Progenitor cell of endocrine pancreas (in vitro differentiated cells): ENCODE data around the gene WDHD1. TPM values are rescaled to one million over a fixed set of nuclear protein-coding genes. Genes with fewer than 3 reads are reported as not detected.

Experiments
- DNase-seq: peaks from one replicate; pipeline ENCODE4 v3.0.0; 2021; ENCODE audit warnings: low spot score; ENCODE audit not compliant: unreplicated experiment
- H3K27ac Mint-ChIP-seq: 2 replicates; pipeline ENCODE4 v1.8.0; 2021; ENCODE audit warnings: mild to moderate bottlenecking, moderate library complexity, mixed read lengths
- H3K27me3 Mint-ChIP-seq: 2 replicates; pipeline ENCODE4 v1.8.0; 2021; ENCODE audit warnings: mixed read lengths
- H3K36me3 Mint-ChIP-seq: 2 replicates; pipeline ENCODE4 v1.8.0; 2022; ENCODE audit warnings: mixed read lengths; ENCODE audit not compliant: insufficient read depth
- H3K4me1 Mint-ChIP-seq: 2 replicates; pipeline ENCODE4 v1.8.0; 2021; ENCODE audit warnings: low read depth, mixed read lengths
- H3K4me3 Mint-ChIP-seq: 2 replicates; pipeline ENCODE4 v1.8.0; 2021; ENCODE audit warnings: low read depth, mild to moderate bottlenecking, moderate library complexity, mixed read lengths
- H3K9me3 Mint-ChIP-seq: 2 replicates; pipeline ENCODE4 v1.8.0; 2021; ENCODE audit warnings: low read depth, mixed read lengths
- CTCF ChIP-seq: fragments of 200-600 bp; sonication (generic); IDR thresholded peaks from one replicate; pipeline ENCODE4 v1.5.0; 2021; ENCODE audit warnings: antibody characterized with exemption, mild to moderate bottlenecking; ENCODE audit not compliant: unreplicated experiment
- total RNA-seq: library from RNA; stranded (reverse); gene quantifications from 2 replicates; pipeline ENCODE4 v1.2.1, GENCODE V29; 2021

Gene WDHD1
- total RNA-seq, 1 donor from 2014 or later = 31.4 TPM

GRCh38 chr14:55053018-55053417, 26.1 kb upstream of the WDHD1 start:
- H3K27ac Mint-ChIP-seq = peak overlapping the region; percentile 99
- peaks cover 3% of the 10 kb centered on the region for H3K9me3 Mint-ChIP-seq
- H3K4me3 Mint-ChIP-seq = peak overlapping the region; percentile 95

GRCh38 chr14:55052269-55052930, 25.5 kb upstream of the WDHD1 start:
- H3K4me3 Mint-ChIP-seq = peak overlapping the region; percentile 95
- no peaks in the 10 kb centered on the region for H3K27me3 Mint-ChIP-seq
- TF ChIP-seq CTCF = no peak
- H3K4me1 Mint-ChIP-seq = peaks cover 23% of the 10 kb centered on the region
- H3K36me3 Mint-ChIP-seq = peaks cover 18% of the 10 kb centered on the region
- no peak for DNase-seq
- peak overlapping the region; percentile 99 for H3K27ac Mint-ChIP-seq
- peaks cover 3% of the 10 kb centered on the region for H3K9me3 Mint-ChIP-seq

More at GRCh38 chr14:55053018-55053417, 26.1 kb upstream of the WDHD1 start:
- peaks cover 23% of the 10 kb centered on the region for H3K4me1 Mint-ChIP-seq
- no peaks in the 10 kb centered on the region for H3K27me3 Mint-ChIP-seq
- no peak for DNase-seq
- TF ChIP-seq CTCF = no peak
- H3K36me3 Mint-ChIP-seq = peaks cover 20% of the 10 kb centered on the region

- H3K4me1 Mint-ChIP-seq = peaks cover 23% of the 10 kb centered on the region
- H3K36me3 Mint-ChIP-seq = peaks cover 17% of the 10 kb centered on the region
- TF ChIP-seq CTCF = peak; percentile 99
- H3K27ac Mint-ChIP-seq = peak within 1 kb of the TSS; percentile 99
- H3K4me3 Mint-ChIP-seq = peak within 1 kb of the TSS; percentile 95
- no peaks in the 10 kb centered on the region for H3K27me3 Mint-ChIP-seq
- H3K9me3 Mint-ChIP-seq = peaks cover 3% of the 10 kb centered on the region
- DNase-seq = peak; percentile 98
Observed at GRCh38 chr14:55051423-55052268, 24.7 kb upstream of the WDHD1 start, which contains the start of gene MAPK1IP1L. Gene MAPK1IP1L, plus strand, starts transcription at chr14:55051647. Its CDS starts 10,037 bp downstream, at chr14:55061684.

GRCh38 chr14:55051165-55051422, 24.2 kb upstream of the WDHD1 start:
- DNase-seq = no peak
- TF ChIP-seq CTCF = no peak
- Mint-ChIP-seq H3K9me3 (peaks cover 3% of the 10 kb centered on the region), H3K4me3 (peak overlapping the region; percentile 95), H3K36me3 (peaks cover 15% of the 10 kb centered on the region), H3K27me3 (no peaks in the 10 kb centered on the region), H3K27ac (peak overlapping the region; percentile 99), H3K4me1 (peaks cover 23% of the 10 kb centered on the region)

DNA sequence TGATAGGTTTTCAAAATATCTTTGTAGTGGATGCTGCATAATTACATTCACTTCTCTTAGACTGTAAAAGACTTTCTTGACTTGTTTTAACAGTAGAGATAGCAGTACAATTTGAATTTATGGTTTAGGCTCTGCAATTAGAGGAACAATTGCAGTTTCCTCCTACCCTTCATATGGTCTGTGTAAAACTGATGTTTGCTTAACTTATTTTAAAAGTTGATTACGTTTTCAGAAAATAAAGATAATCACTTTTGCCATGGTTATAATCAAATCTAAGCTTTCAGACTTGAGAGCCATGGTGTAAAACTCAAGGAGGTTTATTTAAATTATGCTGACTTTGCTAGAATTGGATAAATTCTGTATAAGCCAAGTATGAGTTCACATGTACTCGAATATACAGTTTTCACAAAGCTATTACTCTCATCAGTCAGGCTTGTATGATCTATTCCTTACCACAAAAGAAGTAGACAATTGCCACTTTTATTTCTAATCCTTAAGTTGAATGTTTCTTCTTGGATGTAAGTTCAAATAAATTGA, 22.1 kb upstream of the WDHD1 start:
- TF ChIP-seq CTCF = no peak
- H3K27ac Mint-ChIP-seq = no peak overlapping the region
- no peak for DNase-seq
- H3K27me3 Mint-ChIP-seq = no peaks in the 10 kb centered on the region
- H3K4me3 Mint-ChIP-seq = no peak overlapping the region
- H3K9me3 Mint-ChIP-seq = no peaks in the 10 kb centered on the region
- peaks cover 20% of the 10 kb centered on the region for H3K4me1 Mint-ChIP-seq
- peaks cover 8% of the 10 kb centered on the region for H3K36me3 Mint-ChIP-seq
